CD4-positive, alpha-beta T cell treated with Interleukin-2 at 100 ng/mL for 4 hours (primary cell): ENCODE measurements around the gene SC5D.

ENCODE experiments used
- DNase-seq: peaks from one replicate; pipeline ENCODE4 v3.0.0-alpha.2; 2020; ENCODE audit warnings: low spot score

Gene SC5D

GRCh38 chr11:121329781-121330395, 37.3 kb downstream of the SC5D start:
- DNase-seq: no peak

- DNase-seq: no peak
Measured at GRCh38 chr11:121330614-121331435, 38.3 kb downstream of the SC5D start.

DNA sequence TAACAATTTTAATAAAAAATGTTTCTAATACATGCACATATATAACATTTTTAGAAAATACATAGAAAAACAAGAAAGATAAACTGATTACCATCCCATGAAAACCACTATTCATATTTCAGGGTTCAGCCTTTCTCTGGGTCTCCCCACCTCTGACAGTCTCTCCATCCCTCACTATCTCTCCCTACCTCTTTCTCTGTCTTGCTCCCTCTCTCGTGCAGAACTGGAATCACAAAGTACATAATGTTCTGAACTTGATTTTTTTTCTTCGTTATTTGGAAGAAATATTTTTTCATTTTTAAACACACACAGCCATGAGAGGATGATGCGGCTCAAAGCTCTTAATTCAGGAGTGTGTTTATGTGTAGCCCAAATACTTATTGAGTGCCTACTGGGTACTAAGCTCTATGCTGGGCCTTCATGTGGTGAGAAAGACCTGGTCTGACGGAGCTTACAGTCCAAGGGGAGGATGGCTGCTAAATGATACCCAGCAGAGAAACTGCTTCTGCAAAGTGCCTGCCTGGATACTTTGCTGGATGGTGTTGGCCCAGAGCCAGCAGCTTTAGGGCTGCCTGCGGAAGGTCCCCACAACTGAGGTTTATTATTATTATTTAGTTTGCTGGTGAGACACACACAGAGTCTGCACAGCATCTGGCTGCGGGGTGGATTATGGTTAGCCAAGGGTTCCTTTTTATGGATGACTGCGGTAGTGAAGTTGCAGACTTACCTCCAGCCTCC, 42.6 kb downstream of the SC5D start:
- no peak for DNase-seq

DNA sequence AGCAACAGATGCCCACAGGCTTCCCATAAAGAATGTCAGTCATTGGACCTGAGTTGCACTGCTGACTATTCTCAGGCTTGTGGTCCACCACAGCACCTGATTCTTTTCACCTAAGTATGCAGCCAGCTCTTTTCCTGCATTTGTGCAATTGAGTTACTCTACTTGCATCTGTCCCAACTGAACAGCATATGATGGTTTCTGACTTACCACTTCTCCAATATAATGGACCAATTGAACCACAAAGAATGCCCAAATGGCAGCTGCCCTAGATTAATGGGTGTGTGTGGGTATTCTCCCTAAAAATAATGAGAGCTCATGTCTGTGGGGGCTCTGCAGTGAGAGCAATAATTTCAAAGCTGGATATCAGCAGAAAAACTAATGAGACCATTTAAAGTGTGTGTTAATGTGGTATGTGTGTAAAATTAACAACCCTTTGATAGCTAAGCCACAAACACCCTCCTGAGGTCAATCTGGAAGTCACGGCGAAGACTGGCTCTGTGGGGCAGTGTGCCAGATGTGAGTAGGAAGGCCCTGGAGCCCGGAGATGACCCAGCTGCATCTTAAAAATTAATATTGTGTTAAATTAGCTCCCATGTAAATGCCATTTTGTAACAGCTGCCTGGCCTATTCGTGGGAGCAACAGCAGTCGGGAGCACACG, 43.8 kb downstream of the SC5D start:
- no peak for DNase-seq

DNA sequence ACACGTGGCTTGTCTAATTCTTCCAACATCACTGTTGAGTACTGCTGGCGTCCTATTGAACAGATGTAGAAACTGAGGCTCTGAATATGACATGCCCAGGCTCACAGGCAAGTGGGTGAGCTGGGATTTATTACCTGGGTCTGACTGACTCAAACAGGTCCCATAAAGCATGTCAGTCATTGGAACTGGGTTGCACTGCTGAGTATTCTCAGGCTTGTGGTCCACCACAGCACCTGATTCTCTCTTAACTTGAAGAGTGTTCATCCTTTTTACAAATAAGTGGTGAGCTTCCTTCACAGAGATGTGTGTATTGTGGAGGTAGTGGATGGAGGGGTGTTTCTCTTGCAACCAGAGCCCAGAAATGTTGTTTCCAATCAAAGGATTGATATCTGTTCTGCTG, 44.5 kb downstream of the SC5D start:
- DNase-seq: no peak

DNA sequence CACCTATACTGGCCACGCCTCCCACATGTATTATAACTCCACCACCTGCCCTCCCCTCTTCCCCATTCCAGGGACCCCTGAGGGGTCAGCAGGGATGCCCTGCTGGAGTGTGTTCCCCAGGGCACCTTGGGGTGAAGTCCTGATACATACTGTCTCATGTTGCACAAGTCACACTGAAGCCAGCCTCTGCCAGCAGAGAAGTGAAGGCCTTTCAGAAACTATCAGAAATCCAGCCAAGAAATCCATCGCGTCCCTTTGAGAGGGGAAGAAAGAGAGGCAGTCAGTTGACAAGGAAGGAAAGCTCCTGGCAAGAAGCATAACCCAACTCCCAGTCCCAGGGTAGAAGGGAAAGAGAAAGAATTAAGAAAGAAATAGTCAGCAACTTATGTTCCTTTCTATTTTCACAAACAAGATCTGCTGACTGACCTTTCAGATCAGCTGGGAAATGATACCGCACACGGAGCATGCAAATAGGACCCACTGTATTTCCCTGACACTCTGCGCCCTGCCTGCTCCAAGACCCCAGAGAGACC, 45.2 kb downstream of the SC5D start:
- no peak for DNase-seq

GRCh38 chr11:121338536-121338935, 46.0 kb downstream of the SC5D start:
- DNase-seq: no peak

DNA sequence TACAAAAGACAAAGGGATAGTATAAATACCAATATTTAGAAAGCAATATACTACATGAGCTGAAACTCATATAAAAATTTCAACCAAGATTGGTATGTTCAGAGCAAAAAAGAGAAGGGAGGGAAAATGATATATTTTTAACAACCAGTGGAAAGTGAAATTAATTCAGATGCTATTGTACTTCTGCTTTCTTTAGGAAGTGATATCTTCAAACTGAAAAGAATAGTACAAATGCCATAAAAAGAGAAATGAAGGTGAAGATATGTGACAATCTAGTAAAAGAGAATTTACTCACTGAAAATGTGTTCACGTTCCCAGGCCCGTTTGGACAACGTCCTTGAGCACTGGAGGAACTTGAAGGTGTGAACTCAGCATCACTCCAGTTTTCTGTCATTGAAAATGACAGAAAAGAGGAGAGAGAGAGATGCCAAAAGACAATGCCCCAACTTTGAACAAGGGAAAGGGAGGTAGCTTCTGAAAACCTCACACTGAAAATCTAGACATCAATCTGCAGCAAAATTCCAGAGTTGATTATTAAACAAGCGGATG, 47.5 kb downstream of the SC5D start:
- no peak for DNase-seq

GRCh38 chr11:121341609-121342008, 49.0 kb downstream of the SC5D start:
- peak; percentile 30 for DNase-seq

DNA sequence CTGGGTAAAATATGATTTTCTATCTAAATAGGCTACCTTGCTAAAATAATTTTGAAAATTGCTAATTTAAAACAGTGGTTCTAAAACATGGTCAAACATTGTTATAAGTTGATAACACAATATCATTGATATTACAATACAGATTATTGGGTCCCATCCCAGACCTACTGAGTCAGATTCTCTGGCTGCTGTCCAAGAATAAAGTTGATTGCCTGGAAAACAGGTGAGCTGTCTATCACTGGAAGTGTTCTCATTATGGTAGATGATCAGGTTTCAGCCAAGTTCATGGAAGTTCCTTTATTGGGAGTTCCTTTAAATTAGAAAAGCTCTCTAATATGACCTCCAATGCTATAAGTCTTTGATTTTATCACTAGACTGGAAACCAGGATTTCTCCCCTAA, 52.3 kb downstream of the SC5D start:
- no peak for DNase-seq

- DNase-seq: no peak
Measured at GRCh38 chr11:121347094-121347493, 54.5 kb downstream of the SC5D start.

DNA sequence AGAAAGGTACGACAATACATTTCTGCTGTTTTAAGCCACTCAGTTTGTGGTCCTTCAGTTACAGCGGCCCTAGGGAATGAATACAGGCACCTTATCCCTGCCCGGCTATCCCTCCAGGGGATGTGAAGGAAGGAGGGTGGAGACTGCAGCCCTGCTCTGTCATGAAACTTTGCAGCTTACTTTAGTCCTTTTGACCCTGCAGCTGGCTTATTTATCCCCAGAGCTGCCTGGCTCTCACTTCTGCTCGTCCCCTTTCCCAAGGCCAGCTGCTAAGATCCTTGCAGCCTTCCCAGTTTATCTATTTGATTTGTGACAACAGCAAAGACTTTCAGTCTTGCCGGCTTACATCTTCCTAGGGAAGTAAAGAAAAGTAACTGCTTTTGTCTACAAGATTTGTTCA, 55.2 kb downstream of the SC5D start:
- no peak for DNase-seq

DNA sequence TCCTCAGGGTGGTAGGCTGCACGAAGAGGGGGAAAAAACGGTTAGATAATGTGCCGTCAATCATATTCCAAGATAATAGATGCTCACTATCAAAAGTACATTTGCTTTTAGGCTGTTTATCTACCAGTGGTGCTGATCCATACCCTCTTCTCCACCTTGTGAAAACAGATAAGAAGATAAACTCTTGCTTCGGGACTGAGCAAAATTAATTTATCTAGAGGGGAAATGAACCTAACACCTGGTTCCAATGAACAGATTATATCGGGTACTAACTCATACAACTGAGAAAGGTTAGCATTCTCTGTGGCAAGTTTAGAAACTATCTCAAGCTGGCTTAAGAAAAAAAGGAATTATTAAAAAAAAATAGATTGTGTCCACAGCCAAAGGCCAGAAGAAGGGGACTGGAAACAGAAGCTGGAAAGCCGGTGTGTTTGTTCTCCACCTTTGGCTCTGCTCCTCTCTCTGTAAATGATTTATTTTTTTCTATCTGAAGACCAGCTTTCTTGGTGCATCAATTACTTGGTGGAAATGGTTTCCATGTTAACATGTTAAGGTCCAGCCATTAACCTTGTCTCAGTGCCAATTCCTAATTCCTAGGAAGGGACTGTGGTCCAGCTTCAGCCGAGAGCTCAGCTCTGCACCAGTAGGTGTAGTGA, 55.8 kb downstream of the SC5D start:
- DNase-seq: no peak

- DNase-seq: no peak
Measured at GRCh38 chr11:121349790-121350189, 57.2 kb downstream of the SC5D start.

- DNase-seq: no peak
Measured at GRCh38 chr11:121350314-121351082, 57.9 kb downstream of the SC5D start.

GRCh38 chr11:121351083-121351630, 58.6 kb downstream of the SC5D start:
- DNase-seq: no peak

DNA sequence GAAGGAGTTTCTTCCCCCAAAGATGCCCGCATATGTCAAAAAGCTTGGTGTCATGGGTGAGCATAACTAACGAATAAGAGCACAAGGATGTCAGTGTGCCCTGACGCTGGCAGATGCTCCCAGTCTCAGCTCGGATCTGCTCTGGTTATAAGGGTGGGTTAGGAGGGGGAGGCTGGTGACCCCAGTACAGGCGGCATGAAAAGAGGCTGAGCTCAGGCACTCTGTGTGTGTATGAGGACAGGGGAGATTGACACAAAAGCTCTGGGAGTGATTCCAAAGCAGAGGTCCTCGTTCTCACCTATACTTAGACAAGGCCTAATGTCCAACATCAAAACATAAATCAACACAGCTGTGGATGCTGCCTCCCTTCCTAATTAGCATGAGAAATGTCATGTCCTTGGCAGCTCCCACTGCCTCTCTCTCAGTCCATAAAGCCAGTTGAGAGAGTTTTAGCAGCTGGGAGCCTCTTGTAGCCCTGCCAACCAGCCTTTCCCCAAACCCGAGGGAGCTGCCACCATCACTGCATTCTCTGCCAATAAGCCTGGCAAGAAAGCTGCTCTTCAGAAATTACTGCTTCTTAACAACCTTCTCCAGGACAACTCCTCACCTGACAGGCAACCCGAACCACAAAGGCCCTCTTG, 59.8 kb downstream of the SC5D start:
- no peak for DNase-seq

- DNase-seq: no peak
Measured at GRCh38 chr11:121354192-121354591, 61.6 kb downstream of the SC5D start.

DNA sequence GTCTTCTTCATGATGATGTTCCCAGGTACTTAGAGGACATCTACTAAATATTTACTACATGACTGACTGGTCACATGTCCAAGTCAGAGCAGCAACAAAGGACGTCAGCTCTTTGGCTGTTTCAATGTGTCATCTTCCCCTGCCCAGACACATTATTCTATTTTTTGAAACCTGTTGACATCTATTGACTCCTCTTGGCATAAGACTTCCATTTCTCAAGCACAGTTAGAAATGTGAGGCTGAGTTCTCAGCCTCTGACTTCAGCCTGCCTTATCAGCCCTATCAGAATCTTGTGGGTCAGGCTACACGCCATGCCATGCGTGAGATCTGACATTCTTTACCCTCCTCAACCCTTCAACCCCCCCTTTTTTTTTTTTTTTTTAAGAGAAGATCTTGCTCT, 63.8 kb downstream of the SC5D start:
- DNase-seq: no peak
